LoVo (cell line): ENCODE data around the gene EHMT2.
"Not testable (repeated sequence)": the region's sequence is repeated elsewhere in the genome, so short reads cannot be mapped to it uniquely, and the experiment has no call there.

ENCODE experiments used
- DNase-seq: peaks from one replicate; pipeline ENCODE4 v3.0.0-alpha.2; 2016; ENCODE audit warnings: low spot score

EHMT2 gene

DNA sequence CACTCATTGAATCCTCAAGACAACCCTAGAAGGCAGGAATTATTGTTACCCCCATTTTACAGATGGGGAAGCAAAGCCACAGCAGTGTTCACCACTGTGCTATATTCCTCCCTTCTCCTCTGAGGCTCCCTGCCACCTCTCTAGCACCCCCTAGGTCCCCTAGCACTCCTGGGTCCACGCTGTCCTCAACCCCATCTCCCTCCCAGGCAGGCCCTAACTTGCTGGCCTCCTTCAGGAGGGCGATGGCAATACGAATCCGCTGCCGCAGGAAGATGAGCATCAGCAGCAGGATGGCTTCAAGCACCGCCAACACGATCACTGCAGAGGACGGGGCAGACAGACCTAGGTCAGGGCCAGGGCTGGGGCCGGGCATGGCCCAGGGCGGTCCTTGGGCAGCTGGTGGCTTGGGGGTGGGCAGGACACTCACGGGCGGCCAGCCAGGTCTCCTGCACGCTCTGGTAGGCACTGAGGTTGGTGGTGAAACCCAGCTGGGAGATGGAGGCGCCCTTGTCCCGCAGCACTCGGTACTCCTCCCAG, 27.0 kb downstream of the EHMT2 start:
- DNase-seq = no peak

DNA sequence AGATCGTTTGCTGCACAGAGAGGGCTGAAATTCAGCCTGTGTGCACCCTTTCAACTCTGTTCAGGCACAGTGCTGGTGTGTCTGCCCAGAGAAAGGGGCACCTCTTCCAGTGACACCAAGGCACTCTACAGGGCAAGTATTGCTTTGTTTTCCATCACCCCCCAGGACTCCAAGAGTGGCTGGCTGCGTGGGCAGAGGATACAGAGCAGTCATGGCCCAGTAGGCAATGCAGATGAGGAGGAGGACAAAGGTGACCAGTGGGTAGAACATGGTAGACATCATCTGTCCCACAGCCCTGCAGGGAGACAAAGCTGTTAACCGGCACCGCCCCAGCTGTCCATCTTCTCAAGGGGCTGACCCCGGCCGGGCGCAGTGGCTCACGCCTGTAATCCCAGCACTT, 28.2 kb downstream of the EHMT2 start:
- DNase-seq = no peak

DNA sequence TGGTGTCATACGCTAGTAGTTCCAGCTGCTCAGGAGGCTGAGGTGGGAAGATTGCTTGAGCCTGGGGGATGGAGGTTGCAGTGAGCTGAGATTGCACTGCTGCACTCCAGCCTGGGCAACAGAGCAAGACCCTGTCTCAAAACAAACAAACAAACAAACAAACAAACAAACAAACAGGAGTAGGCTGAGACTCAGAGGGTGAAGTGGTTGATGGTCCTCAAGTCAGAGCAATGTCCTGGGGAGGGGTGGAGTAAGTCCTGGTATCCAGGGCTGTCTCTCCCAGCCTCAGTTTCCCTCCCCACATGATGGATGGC, 28.9 kb downstream of the EHMT2 start:
- not testable (repeated sequence) for DNase-seq

DNA sequence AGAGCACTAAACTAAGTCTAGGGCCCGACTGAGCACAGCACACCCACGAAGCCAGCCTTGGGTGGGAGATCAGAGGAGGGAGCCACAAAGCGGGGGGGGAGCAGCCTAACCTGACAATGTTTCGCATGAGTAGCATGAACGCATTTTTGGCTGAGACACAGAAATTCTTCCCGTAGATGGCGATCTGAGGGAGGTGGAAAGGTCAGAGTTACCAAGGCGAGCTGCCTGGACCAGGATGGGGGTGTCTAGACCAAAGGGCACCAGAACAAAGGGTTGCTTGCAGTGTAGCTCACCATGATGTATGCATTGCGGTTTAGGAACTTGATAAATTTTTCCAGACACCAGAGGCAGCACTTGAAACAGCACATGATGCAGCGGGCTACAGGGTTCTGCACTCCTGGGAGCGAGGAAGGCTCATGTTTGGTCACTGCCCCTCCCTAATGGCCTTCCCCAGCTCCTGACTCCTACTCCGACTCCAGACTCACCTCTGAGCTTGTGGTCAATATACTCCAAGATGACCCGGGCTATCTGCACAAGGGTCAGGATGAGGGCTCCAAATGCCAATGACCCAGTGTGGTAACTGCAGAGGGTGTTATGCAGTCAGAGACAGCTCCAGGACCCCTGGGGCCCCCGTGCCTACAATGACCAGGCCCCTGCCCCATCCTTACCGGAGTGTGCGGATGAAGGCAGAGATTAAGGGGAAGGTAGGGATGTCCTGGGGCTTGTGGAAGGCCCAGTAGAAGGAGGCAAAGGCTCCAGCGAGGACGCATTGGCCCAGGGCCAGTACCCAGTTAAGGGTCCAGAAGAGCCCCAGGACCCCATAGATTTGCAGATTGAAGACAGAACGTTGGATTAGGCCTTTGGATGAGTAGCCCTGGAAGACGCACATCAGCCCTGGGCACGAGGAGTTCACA, 32.0 kb downstream of the EHMT2 start:
- no peak for DNase-seq

DNA sequence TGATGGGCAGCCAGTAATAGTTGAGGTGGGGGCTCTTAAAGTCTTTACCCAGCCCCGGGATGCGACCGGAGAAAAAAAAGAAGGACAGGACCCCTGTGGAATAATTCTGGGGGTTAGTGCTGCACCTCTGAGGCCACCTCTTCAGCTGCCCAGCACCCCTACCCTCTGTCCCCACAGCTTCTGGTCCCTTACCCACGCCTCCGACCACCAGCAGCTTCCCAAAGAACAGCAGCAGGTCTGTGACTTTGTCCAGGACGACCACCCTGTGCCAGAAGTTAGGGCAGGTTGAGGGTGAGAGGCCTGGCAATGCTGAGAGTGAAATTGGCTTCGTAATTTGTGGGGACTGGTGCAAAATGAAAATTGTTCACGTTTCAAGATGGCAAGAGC, 32.7 kb downstream of the EHMT2 start:
- no peak for DNase-seq

DNA sequence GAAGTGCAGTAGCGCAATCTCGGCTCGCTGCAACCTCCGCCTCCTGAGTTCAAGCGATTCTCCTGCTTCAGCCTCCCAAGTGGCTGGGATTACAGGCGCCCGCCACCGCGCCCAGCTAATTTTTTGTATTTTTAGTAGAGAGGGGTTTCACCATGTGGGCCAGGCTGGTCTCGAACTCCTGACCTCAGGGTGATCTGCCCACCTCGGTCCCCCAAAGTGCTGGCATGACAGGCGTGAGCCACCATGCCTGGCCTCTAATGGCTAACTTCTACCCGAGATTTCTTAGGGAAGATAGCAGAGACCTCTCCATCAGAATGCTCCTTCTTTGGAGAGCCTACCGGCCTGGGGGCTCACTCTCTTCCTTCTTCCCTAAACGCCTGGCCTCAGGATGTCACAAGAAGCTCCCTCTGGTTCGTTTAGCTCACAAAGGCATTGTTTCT, 33.4 kb downstream of the EHMT2 start:
- DNase-seq = not testable (repeated sequence)

DNA sequence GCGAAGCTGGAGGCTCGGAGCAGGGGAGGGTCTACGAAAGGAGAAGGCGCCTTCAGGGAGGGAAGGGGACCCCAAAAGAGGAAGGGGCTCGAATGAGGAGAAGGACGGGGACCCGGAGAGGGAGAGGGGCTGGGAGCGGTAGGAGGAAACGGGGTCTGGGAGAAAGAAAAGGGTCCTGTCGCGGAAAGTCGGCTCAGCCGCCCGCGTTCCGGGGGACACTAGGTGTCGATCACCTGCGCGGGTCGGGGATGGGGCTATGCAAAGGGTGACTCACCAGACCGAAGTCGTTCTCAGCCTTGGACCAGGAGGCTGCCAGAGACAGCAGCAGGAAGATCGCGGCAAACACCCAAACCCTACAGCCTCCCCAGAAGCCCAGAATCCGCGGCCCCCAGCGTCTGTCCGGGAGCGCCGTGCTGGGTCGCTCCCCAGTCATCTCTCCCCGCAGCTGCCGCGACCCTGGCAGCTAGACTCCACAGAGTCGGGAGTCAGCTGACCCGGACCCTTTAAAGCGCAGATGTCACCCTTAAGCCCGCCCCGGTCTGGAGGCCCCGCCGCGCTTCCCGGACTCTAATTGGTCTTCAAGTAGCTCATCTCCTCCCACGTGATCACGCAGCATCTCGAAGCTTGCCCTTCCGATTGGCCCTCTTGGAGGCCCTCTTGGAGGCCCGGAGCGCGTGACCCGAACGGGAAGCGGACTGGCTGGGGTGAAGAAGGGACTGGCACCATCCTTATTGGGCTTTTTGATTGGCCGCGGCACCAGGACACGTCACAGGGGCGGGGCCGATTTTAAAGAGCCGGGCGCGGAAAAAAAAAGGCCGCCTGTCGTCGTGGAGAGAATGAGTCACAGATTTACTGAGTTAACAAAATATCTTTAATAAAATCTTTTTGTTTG, 34.9 kb downstream of the EHMT2 start, which contains the start of gene NEU1:
TSS of gene NEU1 (minus strand) at position 478 of the 892 bp plus-strand sequence. CDS start at position 433, 45 bp downstream.
- DNase-seq = peak; percentile 100

DNA sequence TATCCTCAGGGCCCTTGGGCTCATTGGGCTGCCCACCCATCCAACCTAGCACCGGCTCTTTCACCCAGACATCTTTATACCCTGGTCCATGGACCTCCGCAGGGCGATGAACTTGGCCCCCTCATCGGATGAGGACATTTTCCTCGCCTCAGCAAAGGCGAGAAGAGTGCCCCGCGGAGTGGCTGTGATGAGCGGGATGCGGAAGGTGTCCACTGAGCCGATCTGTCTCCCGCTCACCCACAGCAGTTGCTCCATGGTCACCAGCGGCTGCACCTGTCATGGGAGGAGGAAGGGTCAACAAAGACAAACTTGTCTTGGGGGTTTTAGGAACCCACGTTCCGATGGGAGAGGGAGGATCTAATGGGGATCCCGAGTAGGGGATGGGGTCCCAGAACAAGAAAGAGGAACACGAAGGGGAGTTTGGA, 35.6 kb downstream of the EHMT2 start:
- DNase-seq = no peak

DNA sequence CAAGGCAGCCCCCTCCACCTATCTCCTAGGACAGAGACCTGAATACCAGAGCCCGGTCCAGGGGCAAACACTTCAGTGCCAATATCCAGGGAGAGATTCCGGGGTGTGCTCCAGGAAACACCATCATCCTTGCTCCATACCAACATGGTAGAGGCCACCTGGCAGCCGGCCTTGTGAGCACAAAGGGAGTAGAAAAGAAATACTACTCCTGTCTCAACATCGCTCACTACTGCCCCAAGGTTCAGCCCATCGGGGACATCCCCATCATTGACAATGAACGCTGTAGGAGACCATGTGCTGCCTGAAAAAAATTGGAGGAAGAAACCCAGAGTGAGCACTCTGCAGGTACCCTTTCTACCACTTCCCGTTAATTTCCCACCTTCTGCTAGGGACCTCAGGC, 36.3 kb downstream of the EHMT2 start:
- DNase-seq = no peak

DNA sequence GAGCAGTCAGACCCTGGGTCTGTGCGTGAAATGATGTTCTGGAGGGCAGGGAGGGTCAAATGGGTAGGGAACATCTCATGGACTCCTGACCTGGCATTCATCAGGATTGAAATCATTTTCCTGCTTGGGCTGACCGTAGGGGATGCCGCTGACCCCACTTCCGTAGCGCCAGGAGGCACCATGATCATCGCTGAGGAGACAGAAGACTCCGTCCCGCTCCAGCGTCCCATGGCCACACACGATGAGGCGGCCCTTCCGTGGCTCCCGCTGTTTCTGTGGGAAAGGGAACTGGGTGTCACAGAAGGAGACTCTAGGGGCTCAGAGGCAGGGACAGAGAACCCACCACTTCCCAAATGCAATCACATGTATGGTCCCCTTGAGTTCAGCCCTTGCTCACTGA, 37.1 kb downstream of the EHMT2 start:
- no peak for DNase-seq

DNA sequence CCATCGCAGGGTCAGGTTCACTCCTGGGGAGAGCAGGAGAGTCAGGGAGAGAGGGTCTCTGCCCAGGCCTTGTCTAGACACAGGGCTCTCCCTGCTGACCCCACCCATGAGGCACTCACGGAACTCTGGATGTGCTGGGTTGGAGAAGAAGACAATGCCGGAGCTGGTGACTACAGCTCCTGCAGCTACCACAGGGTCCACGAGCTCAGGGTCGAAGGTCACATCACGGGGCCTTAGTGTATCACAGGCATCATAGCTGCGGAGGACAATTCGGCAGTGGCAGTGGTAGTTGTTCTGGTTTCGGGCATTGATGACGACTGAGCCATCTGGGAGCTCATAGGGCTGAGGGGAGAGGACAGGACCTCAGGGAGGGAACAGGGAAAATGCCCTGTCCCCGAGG, 37.6 kb downstream of the EHMT2 start:
- DNase-seq = no peak

DNA sequence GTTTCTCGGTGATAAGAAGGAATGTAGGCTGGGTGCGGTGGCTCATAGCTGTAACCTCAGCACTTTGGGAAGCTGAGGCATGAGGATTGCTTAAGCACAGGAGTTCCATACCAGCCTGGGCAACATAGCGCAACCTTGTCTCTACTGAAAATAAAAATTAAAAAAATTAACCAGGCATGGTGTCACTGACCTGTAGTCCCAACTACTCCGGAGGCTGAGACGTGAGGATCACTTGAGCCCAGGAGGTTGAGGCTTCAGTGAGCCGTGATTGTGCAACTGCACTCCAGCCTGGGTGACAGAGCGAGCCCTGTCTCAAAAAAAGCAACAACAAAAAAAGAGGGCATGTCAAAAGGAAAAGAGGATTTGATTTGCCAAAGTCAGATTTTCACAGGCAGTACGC, 38.8 kb downstream of the EHMT2 start:
- DNase-seq = no peak

DNA sequence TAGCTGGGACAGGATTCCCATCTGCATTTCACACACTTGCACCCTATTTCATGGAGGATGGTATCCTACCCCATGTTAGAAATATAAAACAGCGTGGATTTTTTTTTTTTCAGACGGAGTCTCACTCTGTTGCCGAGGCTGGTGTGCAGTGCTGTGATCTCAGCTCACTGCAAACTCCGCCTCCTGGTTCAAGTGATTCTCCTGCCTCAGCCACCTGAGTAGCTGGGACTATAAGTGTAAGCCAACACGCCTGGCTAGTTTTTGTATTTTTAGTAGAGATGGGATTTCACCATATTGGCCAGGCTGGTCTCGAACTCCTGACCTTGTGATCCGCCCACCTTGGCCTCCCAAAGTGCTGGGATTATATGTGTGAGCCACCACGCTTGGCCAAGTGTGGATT, 39.7 kb downstream of the EHMT2 start:
- DNase-seq = not testable (repeated sequence)

DNA sequence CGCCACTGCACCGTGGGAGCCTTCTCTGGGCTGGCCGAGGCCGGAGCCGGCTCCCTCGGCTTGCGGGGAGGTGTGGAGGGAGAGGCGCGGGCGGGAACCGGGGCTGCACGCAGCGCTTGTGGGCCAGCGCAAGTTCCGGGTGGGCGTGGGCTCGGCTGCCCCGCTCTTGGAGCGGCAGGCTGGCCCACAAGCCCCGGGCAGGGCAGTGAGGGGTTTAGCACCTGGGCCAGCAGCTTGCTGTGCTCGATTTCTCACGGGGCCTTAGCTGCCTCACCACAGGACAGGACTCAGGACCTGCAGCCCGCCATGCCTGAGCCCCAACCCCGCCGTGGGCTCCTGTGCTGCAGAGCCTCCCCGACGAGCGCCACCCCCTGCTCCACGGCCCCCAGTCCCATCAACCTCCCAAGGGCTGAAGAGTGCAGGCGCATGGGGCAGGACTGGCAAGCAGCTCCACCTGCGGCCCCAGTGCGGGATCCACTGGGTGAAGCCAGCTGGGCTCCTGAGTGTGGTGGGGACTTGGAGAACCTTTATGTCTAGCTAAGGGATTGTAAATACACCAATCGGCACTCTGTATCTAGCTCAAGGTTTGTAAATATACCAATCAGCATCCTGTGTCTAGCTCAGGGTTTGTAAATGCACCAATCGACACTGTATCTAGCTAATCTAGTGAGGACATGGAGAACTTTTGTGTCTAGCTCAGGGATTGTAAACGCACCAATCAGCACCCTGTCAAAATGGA, 45.3 kb downstream of the EHMT2 start:
- DNase-seq = not testable (repeated sequence)

DNA sequence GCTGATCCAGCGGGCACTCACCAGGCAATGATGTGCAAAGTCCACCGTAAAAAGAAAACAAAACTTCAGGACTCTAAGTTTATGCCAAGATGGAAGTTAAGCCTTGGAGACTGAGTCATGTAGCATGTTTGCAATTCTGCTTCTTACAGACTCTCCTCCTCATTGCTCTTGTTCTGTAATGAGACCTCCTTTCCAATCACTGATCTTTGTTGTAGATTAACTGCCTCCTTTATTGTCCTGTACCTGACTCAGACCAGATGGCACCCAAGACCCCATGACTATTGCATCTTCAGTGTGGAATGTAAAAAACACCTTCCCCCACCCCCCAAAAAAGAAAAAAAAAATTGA, 46.0 kb downstream of the EHMT2 start:
- no peak for DNase-seq

DNA sequence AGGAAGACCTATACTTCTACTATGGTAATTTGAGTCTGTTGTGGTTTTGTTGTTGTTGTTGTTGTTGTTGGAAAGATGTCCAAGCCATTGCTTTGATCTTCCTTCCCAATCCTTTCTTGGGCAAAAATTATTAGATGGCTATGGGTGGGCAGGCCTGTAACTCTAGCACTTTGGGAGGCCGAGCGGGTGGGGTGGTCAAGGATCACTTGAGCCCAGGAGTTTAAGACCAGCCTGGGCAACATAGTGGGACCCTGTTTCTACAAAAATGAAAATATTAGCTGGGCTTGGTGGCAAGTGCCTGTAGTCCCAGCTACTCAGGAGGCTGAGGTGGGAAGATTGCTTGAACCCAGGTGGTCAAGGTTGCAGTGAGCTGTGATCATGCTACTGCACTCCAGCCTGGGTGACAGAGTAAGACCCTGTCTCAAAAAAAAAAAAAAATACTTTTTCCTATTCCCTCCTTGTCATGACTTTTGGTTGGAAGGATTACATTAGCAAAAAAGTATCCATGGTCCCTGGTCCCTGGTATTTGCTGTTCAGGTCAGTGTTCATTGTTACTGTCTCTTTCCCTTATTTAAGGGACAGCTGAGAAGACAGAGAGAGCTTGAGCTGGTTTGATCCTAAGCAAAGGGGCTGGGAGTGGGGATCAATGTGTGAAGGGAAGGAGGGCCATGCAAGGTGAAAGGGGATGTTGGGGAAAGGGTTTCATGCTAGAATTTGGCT, 46.6 kb downstream of the EHMT2 start:
- no peak for DNase-seq

DNA sequence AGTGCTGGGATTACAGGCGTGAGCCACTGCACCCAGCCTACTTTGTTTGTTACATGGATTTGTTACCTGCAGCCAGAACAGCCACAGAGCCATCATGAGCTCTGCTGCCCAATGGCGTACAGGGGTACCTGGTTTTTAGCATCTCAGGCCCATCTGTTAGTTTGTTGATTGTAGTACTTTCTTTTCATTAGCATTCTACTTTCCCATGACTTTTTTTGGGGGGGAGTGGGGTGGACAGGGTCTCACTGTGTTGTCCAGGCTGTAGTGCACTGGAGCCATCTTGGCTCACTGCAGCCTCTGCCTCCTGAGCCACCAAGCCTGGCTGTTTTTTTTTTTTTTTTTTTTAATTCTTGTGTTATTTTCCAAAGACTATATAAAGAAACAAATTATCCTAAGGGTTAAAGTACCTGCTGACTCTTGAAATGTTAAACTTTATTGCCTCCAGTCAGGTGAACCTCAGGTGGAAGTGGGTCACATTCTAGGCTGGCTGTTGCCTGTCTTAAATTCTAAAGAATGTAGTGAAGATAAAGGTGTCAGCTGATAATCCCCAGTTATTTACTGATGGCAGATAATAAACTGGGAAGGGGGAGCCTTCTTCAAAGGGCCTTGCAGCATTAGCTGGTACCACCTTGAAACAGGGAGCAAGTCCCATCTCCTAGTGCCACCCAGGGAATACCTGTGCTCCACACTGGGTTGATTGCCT, 50.1 kb downstream of the EHMT2 start:
- no peak for DNase-seq

DNA sequence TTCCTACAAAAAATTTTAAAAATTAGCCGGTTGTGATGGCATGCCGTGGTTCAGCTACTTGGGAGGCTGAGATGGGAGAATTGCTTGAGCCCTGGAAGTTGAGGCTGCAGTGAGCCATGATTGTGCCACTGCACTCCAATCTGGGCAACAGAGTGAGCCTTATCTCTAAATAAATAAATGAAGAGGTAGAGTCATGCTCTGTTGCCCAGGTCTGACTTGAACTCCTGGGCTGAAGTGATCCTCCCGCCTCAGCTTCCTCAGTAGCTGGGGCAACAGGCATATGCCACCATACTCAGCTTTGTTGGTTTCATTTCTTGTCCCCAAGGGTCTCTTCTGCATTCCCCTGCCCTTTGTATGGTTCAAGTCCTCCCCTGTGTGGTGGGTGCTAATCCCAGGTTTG, 53.0 kb downstream of the EHMT2 start:
- DNase-seq = no peak

DNA sequence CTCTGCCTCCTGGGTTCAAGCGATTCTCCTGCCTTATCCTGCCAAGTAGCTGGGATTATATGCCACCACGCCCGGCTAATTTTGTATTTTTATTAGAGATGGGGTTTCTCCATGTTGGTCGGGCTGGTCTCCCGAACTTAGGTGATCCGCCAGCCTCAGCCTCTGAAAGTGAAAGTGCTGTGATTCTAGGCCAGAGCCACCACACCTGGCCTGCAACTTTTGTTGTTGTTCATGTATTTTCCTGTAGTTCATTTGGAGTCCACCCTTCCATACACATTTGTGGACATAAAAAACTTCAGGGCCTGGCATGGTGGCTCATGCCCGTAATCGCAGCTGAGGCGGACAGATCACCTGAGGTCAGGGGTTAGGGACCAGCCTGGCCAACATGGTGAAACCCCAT, 55.4 kb downstream of the EHMT2 start:
- DNase-seq = no peak

DNA sequence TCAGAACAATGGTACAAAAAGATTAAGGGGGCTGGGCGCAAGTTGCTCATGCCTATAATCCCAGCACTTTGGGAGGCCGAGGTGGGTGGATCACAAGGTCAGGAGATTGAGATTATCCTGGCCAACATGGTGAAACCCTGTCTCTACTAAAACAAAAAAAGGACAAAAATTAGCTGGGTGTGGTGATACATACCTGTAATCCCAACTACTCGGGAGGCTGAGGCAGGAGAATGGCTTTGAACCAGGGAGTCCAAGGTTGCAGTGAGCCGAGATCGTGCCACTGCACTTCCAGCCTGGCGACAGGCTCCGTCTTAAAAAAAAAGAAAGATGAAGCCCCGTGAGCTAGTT, 57.7 kb downstream of the EHMT2 start:
- DNase-seq = not testable (repeated sequence)

DNA sequence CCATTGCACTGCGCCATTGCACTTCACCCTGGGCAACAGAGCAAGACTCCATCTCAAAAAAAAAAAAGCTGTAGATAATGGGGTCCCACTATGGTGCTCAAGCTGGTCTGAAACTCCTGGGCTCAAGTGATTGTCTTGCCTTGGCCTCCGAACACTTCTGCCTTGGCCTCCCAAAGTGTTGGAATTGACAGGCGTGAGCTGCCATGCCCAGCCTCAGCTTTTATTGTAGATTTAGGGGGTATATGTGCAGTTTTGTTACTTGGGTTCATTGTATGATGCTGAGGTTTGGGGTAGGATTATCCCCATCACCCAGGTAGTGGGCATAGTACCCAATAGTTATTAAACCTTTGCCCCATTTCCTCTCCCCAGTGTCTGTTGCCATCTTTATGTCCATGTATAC, 58.5 kb downstream of the EHMT2 start:
- DNase-seq = no peak
